DMS79 treated with DMSO at 0.1 percent for 48 hours (cell line): ENCODE measurements around the gene AHCTF1.

ENCODE experiments used
- DNase-seq: peaks from one replicate; lab custom pipeline; 2025; lab: John Stamatoyannopoulos, UW

Gene AHCTF1

GRCh38 chr1:246931549-246932365 is at the start of gene AHCTF1:
AHCTF1 (minus strand) TSS chr1:246931948; CDS start chr1:246918370, 13,578 bp downstream.
- DNase-seq = peak; percentile 98

GRCh38 chr1:246978785-246979184 is 47.0 kb upstream of the AHCTF1 start:
- DNase-seq = no peak

- no peak for DNase-seq
Measured at GRCh38 chr1:246978281-246978680, 46.5 kb upstream of the AHCTF1 start.

GRCh38 chr1:246971969-246972368 is 40.2 kb upstream of the AHCTF1 start:
- DNase-seq = no peak

- DNase-seq = no peak
Measured at GRCh38 chr1:246971090-246971721, 39.5 kb upstream of the AHCTF1 start.

GRCh38 chr1:246969621-246970020 is 37.9 kb upstream of the AHCTF1 start:
- DNase-seq = no peak

GRCh38 chr1:246966502-246966901 is 34.8 kb upstream of the AHCTF1 start:
- DNase-seq = no peak

- DNase-seq = no peak
Measured at GRCh38 chr1:246959944-246960693, 28.4 kb upstream of the AHCTF1 start.

- DNase-seq = no peak
Measured at GRCh38 chr1:246954126-246954525, 22.4 kb upstream of the AHCTF1 start.

GRCh38 chr1:246951413-246951812 is 19.7 kb upstream of the AHCTF1 start:
- no peak for DNase-seq

- no peak for DNase-seq
Measured at GRCh38 chr1:246949956-246950355, 18.2 kb upstream of the AHCTF1 start.

GRCh38 chr1:246947255-246947654 is 15.5 kb upstream of the AHCTF1 start:
- no peak for DNase-seq

GRCh38 chr1:246946366-246946765 is 14.6 kb upstream of the AHCTF1 start:
- DNase-seq = no peak

GRCh38 chr1:246934765-246935164 is 3.0 kb upstream of the AHCTF1 start:
- no peak for DNase-seq

GRCh38 chr1:246933893-246934292 is 2.1 kb upstream of the AHCTF1 start:
- DNase-seq = no peak

- no peak for DNase-seq
Measured at GRCh38 chr1:246932366-246932700, 585 bp upstream of the AHCTF1 start.

- peak; percentile 15 for DNase-seq
Measured at GRCh38 chr1:246930830-246931548, 759 bp downstream of the AHCTF1 start.

- no peak for DNase-seq
Measured at GRCh38 chr1:246925997-246926626, 5.6 kb downstream of the AHCTF1 start.

GRCh38 chr1:246923900-246924299 is 7.8 kb downstream of the AHCTF1 start:
- no peak for DNase-seq

GRCh38 chr1:246923482-246923881 is 8.3 kb downstream of the AHCTF1 start:
- no peak for DNase-seq

- no peak for DNase-seq
Measured at GRCh38 chr1:246921481-246921880, 10.3 kb downstream of the AHCTF1 start.

- no peak for DNase-seq
Measured at GRCh38 chr1:246919902-246920301, 11.8 kb downstream of the AHCTF1 start.
